NOMO-1 treated with dmso at 0.1 percent for 144 hours (cell line): Measurements from ENCODE around the gene BCAP31.
"Not testable (repeated sequence)": the region's sequence is repeated elsewhere in the genome, so short reads cannot be mapped to it uniquely, and the experiment has no call there.

Experiments
- DNase-seq: peaks from one replicate; lab custom pipeline; 2025; ENCODE audit not compliant: unreplicated experiment; lab: John Stamatoyannopoulos, UW

Gene BCAP31

GRCh38 chrX:153763298-153763932 lies 39.2 kb upstream of the BCAP31 start:
- no peak for DNase-seq

GRCh38 chrX:153762626-153763173 lies 38.5 kb upstream of the BCAP31 start:
- no peak for DNase-seq

GRCh38 chrX:153761863-153762262 lies 37.7 kb upstream of the BCAP31 start:
- no peak for DNase-seq

- no peak for DNase-seq
Observed at GRCh38 chrX:153755136-153755535, 30.9 kb upstream of the BCAP31 start.

- no peak for DNase-seq
Observed at GRCh38 chrX:153750127-153750774, 26.1 kb upstream of the BCAP31 start.

GRCh38 chrX:153749017-153749416 lies 24.8 kb upstream of the BCAP31 start:
- DNase-seq = not testable (repeated sequence)

GRCh38 chrX:153746991-153747390 lies 22.8 kb upstream of the BCAP31 start:
- not testable (repeated sequence) for DNase-seq

- no peak for DNase-seq
Observed at GRCh38 chrX:153746359-153746758, 22.2 kb upstream of the BCAP31 start.

- DNase-seq = not testable (repeated sequence)
Observed at GRCh38 chrX:153745067-153745433, 20.9 kb upstream of the BCAP31 start.

- DNase-seq = no peak
Observed at GRCh38 chrX:153744210-153745066, 20.3 kb upstream of the BCAP31 start.

- DNase-seq = not testable (repeated sequence)
Observed at GRCh38 chrX:153743468-153744209, 19.5 kb upstream of the BCAP31 start.

- not testable (repeated sequence) for DNase-seq
Observed at GRCh38 chrX:153742796-153743467, 18.7 kb upstream of the BCAP31 start.

- not testable (repeated sequence) for DNase-seq
Observed at GRCh38 chrX:153742111-153742510, 17.9 kb upstream of the BCAP31 start.

GRCh38 chrX:153741446-153741845 lies 17.3 kb upstream of the BCAP31 start:
- DNase-seq = no peak

- no peak for DNase-seq
Observed at GRCh38 chrX:153740631-153741222, 16.5 kb upstream of the BCAP31 start.

- no peak for DNase-seq
Observed at GRCh38 chrX:153739754-153740486, 15.7 kb upstream of the BCAP31 start.

GRCh38 chrX:153738056-153738605 lies 13.9 kb upstream of the BCAP31 start:
- DNase-seq = no peak

- DNase-seq = no peak
Observed at GRCh38 chrX:153736871-153737441, 12.8 kb upstream of the BCAP31 start.
